ENCODE results near the gene SH3RF1. TPM values are rescaled to one million over a fixed set of nuclear protein-coding genes. Genes with fewer than 3 reads are reported as not detected.

Gene SH3RF1
- total RNA-seq, 2 donors from 2014 or later = 7.8 to 12.4 TPM

DNA sequence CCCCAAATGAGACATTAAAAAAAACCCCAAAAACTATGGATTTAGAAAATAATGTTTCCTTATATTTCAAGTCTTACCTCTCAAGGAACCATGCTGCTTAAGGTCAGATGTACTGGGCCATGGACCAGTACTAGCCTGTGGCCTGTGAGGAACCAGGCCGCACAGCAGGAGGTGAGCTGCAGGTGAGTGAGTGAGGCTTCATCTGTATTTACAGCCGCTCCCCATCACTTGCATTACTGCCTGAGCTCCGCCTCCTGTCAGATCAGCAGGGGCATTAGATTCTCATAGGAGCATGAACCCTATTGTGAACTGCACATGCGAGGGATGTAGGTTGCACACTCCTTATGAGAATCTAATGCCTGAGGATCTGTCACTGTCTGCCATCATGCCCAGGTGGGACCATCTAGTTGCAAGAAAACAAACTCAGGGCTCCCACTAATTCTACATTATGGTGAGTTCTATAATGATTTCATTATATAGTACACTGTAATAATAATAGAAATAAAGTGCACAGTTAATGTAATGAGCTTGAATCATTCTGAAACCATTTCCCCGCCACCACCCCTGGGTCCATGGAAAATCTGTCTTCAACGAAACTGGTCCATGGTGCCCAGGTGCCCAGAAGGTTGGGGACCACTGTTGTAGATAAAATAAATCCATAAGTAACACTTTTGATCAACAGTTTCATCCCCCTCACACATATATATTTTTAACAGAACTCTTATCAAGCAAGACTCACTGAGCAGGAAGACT lies 155.4 kb downstream of the SH3RF1 start:
- H3K9me3 ChIP-seq = no peaks in the 10 kb centered on the region
- H3K27ac ChIP-seq = no peak overlapping the region
- TF ChIP-seq, protein P1, sequence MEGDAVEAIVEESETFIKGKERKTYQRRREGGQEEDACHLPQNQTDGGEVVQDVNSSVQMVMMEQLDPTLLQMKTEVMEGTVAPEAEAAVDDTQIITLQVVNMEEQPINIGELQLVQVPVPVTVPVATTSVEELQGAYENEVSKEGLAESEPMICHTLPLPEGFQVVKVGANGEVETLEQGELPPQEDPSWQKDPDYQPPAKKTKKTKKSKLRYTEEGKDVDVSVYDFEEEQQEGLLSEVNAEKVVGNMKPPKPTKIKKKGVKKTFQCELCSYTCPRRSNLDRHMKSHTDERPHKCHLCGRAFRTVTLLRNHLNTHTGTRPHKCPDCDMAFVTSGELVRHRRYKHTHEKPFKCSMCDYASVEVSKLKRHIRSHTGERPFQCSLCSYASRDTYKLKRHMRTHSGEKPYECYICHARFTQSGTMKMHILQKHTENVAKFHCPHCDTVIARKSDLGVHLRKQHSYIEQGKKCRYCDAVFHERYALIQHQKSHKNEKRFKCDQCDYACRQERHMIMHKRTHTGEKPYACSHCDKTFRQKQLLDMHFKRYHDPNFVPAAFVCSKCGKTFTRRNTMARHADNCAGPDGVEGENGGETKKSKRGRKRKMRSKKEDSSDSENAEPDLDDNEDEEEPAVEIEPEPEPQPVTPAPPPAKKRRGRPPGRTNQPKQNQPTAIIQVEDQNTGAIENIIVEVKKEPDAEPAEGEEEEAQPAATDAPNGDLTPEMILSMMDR (IDR thresholded peaks at IDR 0.05) = no peak
- peaks cover 32% of the 10 kb centered on the region for H3K36me3 ChIP-seq
- no peak for DNase-seq (ENCODE audit: low spot score)
- no peaks in the 10 kb centered on the region for H3K4me1 ChIP-seq
- H3K4me3 ChIP-seq = no peak overlapping the region
- H3K27me3 ChIP-seq = no peaks in the 10 kb centered on the region

DNA sequence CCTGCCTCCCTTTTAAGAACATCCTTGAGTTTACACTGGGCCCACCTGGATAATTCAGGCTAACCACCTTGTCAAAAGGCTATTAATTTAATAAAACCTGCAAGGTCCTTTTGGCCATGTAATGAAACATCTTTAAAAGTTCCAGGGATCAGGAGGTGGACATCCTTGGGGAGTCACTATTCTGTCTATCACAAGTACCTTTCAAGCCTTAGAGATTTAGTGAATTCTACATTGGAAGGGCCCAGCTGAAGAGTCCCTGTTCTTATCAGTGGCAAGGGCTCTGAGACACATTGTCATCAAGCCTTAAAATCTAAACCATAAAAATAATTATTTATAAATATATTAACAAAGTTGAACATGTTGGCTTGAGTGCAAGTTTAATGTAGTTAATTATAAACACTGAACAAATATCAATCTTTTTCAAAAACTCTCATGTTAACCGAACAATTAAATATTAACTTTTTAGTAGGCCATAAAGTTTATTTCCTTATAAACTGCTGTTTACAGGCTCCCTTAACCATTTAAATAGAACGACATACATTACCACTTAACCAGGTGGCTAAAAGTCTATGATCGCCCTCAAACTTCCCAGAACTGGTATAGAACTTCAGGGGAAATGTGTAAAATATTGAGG lies 156.3 kb downstream of the SH3RF1 start:
- Histone ChIP-seq H3K27ac (no peak overlapping the region), H3K4me3 (no peak overlapping the region), H3K27me3 (no peaks in the 10 kb centered on the region), H3K9me3 (no peaks in the 10 kb centered on the region), H3K36me3 (peaks cover 39% of the 10 kb centered on the region), H3K4me1 (no peaks in the 10 kb centered on the region)
- TF ChIP-seq, protein P1 (IDR thresholded peaks at IDR 0.05) = no peak
- no peak for DNase-seq (ENCODE audit: low spot score)

DNA sequence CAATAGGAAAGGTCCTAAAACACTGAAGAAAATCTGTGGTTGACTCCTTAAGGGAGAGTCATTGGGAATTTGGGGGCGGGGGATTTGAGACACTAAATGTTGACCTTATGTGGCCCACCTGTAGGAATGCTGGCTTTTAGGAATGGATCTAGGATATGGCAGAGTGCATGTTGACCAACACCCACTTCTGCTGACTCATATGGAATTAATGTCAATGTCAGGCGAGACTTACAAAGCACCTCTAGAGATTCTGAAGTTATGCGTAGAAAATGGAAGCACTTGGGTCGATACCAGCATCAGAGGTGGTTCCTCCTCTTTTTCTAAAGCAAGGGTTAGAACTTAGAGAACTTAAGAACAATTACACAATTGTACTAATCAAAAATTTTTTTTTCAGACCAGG lies 160.1 kb downstream of the SH3RF1 start:
- H3K4me1 ChIP-seq = no peaks in the 10 kb centered on the region
- peaks cover 37% of the 10 kb centered on the region for H3K36me3 ChIP-seq
- H3K4me3 ChIP-seq = no peak overlapping the region
- H3K27me3 ChIP-seq = no peaks in the 10 kb centered on the region
- H3K27ac ChIP-seq = no peak overlapping the region
- DNase-seq (ENCODE audit: low spot score) = no peak
- TF ChIP-seq, protein P1 (IDR thresholded peaks at IDR 0.05) = no peak
- no peaks in the 10 kb centered on the region for H3K9me3 ChIP-seq

DNA sequence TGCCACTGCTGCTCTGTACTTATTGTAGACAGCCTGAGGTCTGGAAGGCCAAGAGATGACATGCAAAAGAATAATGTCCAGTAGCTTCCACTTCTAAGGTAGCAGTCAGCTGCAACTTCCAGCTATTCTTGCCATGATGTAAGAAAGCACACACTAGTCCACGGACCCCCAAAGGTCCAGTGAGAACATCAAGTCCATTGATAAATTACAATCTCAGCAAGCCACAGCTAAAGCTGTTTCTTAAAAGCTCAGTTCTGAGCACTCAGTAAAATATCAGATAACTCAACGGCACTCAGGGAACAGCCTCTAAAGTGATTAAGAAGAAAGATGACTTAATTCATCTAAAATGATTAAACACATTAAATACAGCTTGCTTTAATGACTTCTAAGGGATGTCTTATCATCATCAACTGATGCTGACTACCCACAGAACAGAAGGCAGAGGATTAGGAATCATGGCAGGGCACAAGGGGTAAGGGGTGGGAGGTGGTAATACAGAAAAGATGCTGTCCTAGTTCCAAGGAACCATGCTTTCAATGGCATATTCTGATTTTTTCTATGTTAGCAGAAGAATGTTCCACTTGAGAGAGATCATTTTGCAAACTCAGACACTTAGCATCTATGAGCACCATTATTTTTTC lies 161.6 kb downstream of the SH3RF1 start:
- H3K27ac ChIP-seq = no peak overlapping the region
- DNase-seq (ENCODE audit: low spot score) = no peak
- TF ChIP-seq, protein P1 (IDR thresholded peaks at IDR 0.05) = no peak
- no peaks in the 10 kb centered on the region for H3K27me3 ChIP-seq
- H3K4me1 ChIP-seq = peaks cover 0 to 5% of the 10 kb centered on the region in 2 donors
- H3K36me3 ChIP-seq = peaks cover 36% of the 10 kb centered on the region
- H3K9me3 ChIP-seq = no peaks in the 10 kb centered on the region
- H3K4me3 ChIP-seq = no peak overlapping the region

DNA sequence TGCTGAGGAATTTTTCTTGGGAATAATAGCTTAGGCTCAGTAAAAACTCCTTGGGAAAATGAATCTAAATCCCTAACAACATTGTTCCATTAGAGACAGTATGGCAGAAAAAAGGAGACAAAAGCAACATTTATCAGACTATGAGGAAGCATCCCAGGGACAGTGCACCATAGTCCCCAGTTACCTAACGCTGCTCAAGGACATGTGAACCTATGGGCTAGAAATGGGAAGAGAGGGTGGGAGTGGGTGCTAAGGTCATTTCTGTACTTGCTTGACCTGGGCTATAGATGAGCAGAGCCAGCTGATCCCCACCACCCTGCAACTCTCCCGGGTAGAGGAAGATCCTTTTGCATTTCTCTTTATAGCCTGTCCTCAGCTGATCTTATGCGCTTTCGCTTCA lies 162.5 kb downstream of the SH3RF1 start:
- H3K27ac ChIP-seq = no peak overlapping the region
- H3K9me3 ChIP-seq = no peaks in the 10 kb centered on the region
- DNase-seq (ENCODE audit: low spot score) = no peak
- H3K4me1 ChIP-seq = peaks cover 0 to 9% of the 10 kb centered on the region in 2 donors
- H3K4me3 ChIP-seq = no peak overlapping the region
- TF ChIP-seq, protein P1 (IDR thresholded peaks at IDR 0.05) = no peak
- H3K36me3 ChIP-seq = peaks cover 36% of the 10 kb centered on the region
- H3K27me3 ChIP-seq = no peaks in the 10 kb centered on the region

Data from right atrium auricular region (tissue), 2 donors.